ENCODE results near the gene AP1B1. TPM values are rescaled to one million over a fixed set of nuclear protein-coding genes. Genes with fewer than 3 reads are reported as not detected.

Gene AP1B1
- total RNA-seq = 26.2 and 44.1 TPM in 2 replicates
- polyA plus RNA-seq = 45.6 and 76.0 TPM in 2 replicates
- 48.5 and 68.2 TPM in 2 replicates for polyA plus RNA-seq (2012)
- 277 and 307 TPM in 2 replicates for polyA minus RNA-seq (ENCODE audit: low replicate concordance)

GRCh38 chr22:29387921-29388758, at the start of gene AP1B1:
AP1B1 (minus strand) TSS chr22:29388570; CDS start chr22:29367243, 21,327 bp downstream.
- Histone ChIP-seq H4K20me1 (ENCODE audit: control insufficient read depth, extremely low read depth, insufficient read depth, low read length) (no peaks in the 10 kb centered on the region), H3K27ac (ENCODE audit: insufficient read depth, low read length) (peak within 1 kb of the TSS; percentile 13), H3K27me3 (ENCODE audit: control insufficient read depth, insufficient read depth, low read length) (no peaks in the 10 kb centered on the region), H3K4me3 (replicated peaks in 1 of 4; ENCODE audit: control extremely low read depth in 1 of 4, insufficient read depth in 1 of 4, low read depth in 3 of 4, low read length in 4 of 4) (peak within 1 kb of the TSS; percentile 69 to 84 (median 72)), H3K9me3 (ENCODE audit: control insufficient read depth, insufficient read depth, low read depth, low read length) (no peaks in the 10 kb centered on the region), H3K4me1 (ENCODE audit: control insufficient read depth, extremely low read depth, insufficient read depth, low read length) (peaks cover 4% of the 10 kb centered on the region), H3K36me3 (ENCODE audit: control insufficient read depth, insufficient read depth, low read length) (peaks cover 5% of the 10 kb centered on the region), H3K9ac (ENCODE audit: insufficient read depth, low read length) (peak within 1 kb of the TSS; percentile 43), H3K4me2 (ENCODE audit: extremely low read depth, insufficient read depth, low read length) (peak within 1 kb of the TSS; percentile 76), H2AFZ (ENCODE audit: low read length) (peak within 1 kb of the TSS; percentile 58), H3K79me2 (ENCODE audit: control insufficient read depth, insufficient read depth, low read length) (peaks cover 19% of the 10 kb centered on the region)
- TF ChIP-seq, protein P1, sequence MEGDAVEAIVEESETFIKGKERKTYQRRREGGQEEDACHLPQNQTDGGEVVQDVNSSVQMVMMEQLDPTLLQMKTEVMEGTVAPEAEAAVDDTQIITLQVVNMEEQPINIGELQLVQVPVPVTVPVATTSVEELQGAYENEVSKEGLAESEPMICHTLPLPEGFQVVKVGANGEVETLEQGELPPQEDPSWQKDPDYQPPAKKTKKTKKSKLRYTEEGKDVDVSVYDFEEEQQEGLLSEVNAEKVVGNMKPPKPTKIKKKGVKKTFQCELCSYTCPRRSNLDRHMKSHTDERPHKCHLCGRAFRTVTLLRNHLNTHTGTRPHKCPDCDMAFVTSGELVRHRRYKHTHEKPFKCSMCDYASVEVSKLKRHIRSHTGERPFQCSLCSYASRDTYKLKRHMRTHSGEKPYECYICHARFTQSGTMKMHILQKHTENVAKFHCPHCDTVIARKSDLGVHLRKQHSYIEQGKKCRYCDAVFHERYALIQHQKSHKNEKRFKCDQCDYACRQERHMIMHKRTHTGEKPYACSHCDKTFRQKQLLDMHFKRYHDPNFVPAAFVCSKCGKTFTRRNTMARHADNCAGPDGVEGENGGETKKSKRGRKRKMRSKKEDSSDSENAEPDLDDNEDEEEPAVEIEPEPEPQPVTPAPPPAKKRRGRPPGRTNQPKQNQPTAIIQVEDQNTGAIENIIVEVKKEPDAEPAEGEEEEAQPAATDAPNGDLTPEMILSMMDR (conservative IDR thresholded peaks at IDR 0.05 in 1 of 2, IDR thresholded peaks at IDR 0.05 in 1 of 2; ENCODE audit: low read depth in 1 of 2, low read length in 2 of 2) = no peak
- no peak for TF ChIP-seq EZH2 (IDR thresholded peaks at IDR 0.05; ENCODE audit: low read length, missing control alignments)
- DNase-seq (ENCODE audit: low read depth in 2 of 2) = peak; percentile 87 to 90

- TF ChIP-seq, protein P1 (conservative IDR thresholded peaks at IDR 0.05 in 1 of 2, IDR thresholded peaks at IDR 0.05 in 1 of 2; ENCODE audit: low read depth in 1 of 2, low read length in 2 of 2) = no peak
- no peak for TF ChIP-seq EZH2 (IDR thresholded peaks at IDR 0.05; ENCODE audit: low read length, missing control alignments)
- Histone ChIP-seq H4K20me1 (ENCODE audit: control insufficient read depth, extremely low read depth, insufficient read depth, low read length) (no peaks in the 10 kb centered on the region), H3K4me3 (replicated peaks in 1 of 4; ENCODE audit: control extremely low read depth in 1 of 4, insufficient read depth in 1 of 4, low read depth in 3 of 4, low read length in 4 of 4) (no peak overlapping the region), H3K9me3 (ENCODE audit: control insufficient read depth, insufficient read depth, low read depth, low read length) (no peaks in the 10 kb centered on the region), H3K79me2 (ENCODE audit: control insufficient read depth, insufficient read depth, low read length) (no peaks in the 10 kb centered on the region), H3K27me3 (ENCODE audit: control insufficient read depth, insufficient read depth, low read length) (peaks cover 22% of the 10 kb centered on the region), H3K4me1 (ENCODE audit: control insufficient read depth, extremely low read depth, insufficient read depth, low read length) (no peaks in the 10 kb centered on the region), H3K36me3 (ENCODE audit: control insufficient read depth, insufficient read depth, low read length) (no peaks in the 10 kb centered on the region), H3K4me2 (ENCODE audit: extremely low read depth, insufficient read depth, low read length) (no peak overlapping the region), H3K9ac (ENCODE audit: insufficient read depth, low read length) (no peak overlapping the region), H3K27ac (ENCODE audit: insufficient read depth, low read length) (no peak overlapping the region), H2AFZ (ENCODE audit: low read length) (no peak overlapping the region)
- peak in 1 of 2 donors; percentile 20 for DNase-seq (ENCODE audit: low read depth in 2 of 2)
These were observed 47.1 kb upstream of the AP1B1 start for GRCh38 chr22:29435236-29436136.

- no peaks in the 10 kb centered on the region for H3K4me1 ChIP-seq (ENCODE audit: control insufficient read depth, extremely low read depth, insufficient read depth, low read length)
- H3K4me3 ChIP-seq (replicated peaks in 1 of 4; ENCODE audit: control extremely low read depth in 1 of 4, insufficient read depth in 1 of 4, low read depth in 3 of 4, low read length in 4 of 4) = no peak overlapping the region
- no peak overlapping the region for H2AFZ ChIP-seq (ENCODE audit: low read length)
- H4K20me1 ChIP-seq (ENCODE audit: control insufficient read depth, extremely low read depth, insufficient read depth, low read length) = no peaks in the 10 kb centered on the region
- no peak for DNase-seq (ENCODE audit: low read depth in 2 of 2)
- no peaks in the 10 kb centered on the region for H3K79me2 ChIP-seq (ENCODE audit: control insufficient read depth, insufficient read depth, low read length)
- TF ChIP-seq, protein P1 (conservative IDR thresholded peaks at IDR 0.05 in 1 of 2, IDR thresholded peaks at IDR 0.05 in 1 of 2; ENCODE audit: low read depth in 1 of 2, low read length in 2 of 2) = no peak
- no peak for TF ChIP-seq EZH2 (IDR thresholded peaks at IDR 0.05; ENCODE audit: low read length, missing control alignments)
- H3K9ac ChIP-seq (ENCODE audit: insufficient read depth, low read length) = no peak overlapping the region
- no peak overlapping the region for H3K4me2 ChIP-seq (ENCODE audit: extremely low read depth, insufficient read depth, low read length)
- H3K9me3 ChIP-seq (ENCODE audit: control insufficient read depth, insufficient read depth, low read depth, low read length) = no peaks in the 10 kb centered on the region
- peaks cover 23% of the 10 kb centered on the region for H3K27me3 ChIP-seq (ENCODE audit: control insufficient read depth, insufficient read depth, low read length)
- no peaks in the 10 kb centered on the region for H3K36me3 ChIP-seq (ENCODE audit: control insufficient read depth, insufficient read depth, low read length)
- H3K27ac ChIP-seq (ENCODE audit: insufficient read depth, low read length) = no peak overlapping the region
These were observed 45.9 kb upstream of the AP1B1 start for GRCh38 chr22:29434288-29434687.
